Hematopoietic multipotent progenitor cell treated with erythropoietin and hydrocortisone succinate and interleukin-3 and kit ligand, for 6 days (in vitro differentiated cells): ENCODE measurements around the gene SMAD5.

Experiments
- DNase-seq: peaks from one replicate; pipeline ENCODE4 v3.0.0-alpha.2; 2015

SMAD5 gene

DNA sequence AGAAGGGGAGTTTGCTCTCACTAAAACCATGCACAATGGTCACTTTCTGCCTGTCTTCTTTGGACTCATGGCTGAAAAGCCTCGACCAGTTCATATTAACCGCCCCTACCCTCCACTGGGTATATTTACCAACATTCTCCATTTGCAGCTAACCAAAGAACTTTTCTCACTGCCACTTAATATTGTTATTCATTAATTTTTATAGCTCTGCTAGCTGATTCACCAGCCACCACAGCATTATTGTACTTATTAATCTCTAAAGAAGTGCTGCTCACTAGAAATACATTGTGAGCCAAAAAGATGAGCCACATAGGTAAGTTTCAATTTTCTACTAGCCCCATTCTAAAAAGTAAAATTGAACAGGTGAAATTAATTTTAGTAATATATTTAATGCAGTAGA is 93.8 kb downstream of the SMAD5 start:
- DNase-seq, result no peak

DNA sequence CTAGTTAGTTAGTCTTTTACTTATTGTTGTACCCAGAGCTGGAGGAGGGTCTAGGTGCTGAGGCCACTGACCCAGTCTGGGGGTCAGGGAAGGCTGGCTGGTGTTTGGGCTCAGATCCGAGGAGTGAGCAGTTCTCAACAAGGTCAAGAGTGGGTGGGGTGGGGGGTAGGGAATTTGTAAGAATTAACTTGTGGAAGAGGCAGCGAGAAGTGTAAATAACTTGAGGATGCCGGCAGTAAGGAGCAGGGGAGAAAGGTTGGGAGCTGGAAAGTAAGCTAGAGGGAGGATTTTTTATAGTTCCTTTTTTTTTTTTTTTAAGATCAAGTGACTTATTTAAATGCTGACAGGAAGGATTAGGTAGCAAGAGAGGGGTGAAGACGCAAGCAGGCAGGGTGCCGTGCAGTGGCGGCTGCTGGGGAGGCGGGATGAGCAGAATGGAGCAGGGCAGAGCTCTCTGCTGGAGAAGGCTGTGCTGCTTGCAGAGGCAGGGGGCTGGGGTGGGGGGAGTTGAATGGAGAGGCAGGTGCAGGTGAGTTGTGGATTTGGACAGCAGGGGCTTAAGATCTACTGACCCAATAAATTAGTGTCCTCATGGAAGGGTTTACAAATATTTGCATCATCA is 95.6 kb downstream of the SMAD5 start:
- DNase-seq, result no peak

DNA sequence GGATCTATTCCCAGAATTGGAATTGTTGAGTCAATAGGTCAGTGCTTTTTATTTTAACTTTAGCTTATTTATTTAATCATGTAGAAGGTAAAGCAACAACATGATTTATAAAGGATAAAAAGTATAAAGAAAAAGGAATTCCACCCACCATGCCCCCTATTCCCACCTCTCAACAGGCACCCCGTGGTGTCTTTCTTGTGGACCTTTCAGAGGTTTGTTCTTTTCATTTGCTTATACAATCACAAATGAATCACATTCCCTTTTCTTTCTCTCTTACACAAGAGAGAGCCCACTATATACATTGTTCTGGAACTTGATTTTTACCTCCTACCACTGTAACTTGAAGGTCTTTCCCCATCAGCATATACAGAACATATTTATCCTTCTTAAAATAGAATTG is 97.5 kb downstream of the SMAD5 start:
- no peak for DNase-seq

DNA sequence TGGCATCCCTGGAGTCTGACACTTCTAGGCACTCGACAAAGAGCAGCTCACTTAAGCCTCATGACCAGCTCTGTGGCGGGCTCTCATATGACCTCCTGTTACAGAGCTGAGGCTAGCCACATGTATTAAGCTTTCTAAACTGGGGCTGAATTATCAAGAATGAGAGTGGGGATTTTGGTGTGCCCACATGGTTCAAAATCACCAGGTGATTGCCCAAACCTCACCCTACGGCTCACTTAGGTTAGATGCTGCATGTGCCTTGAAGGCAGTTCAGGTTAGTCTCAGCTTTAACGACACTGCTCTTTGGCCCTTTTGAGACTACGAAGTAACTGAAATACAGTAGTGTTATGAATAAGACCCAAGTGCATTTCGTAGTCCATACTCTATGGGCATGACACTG is 99.7 kb downstream of the SMAD5 start:
- no peak for DNase-seq
